OCI-LY3 (cell line): ENCODE results near the gene ZNF606.

Source experiments
- H2AFZ ChIP-seq: fragments of 200-600, 300-600 bp; shearing (Covaris generic); 2 replicates; pipeline ENCODE4 v1.6.0; 2014; ENCODE audit warnings: antibody characterized with exemption, low read depth, low read length
- H3K27ac ChIP-seq: fragments of 200-600, 300-600 bp; sonication (generic); 2 replicates; pipeline ENCODE4 v1.5.1; 2014; ENCODE audit warnings: mild to moderate bottlenecking, low read length, moderate library complexity, mixed read lengths
- H3K27me3 ChIP-seq: fragments of 200-600, 300-600 bp; sonication (generic); 2 replicates; pipeline ENCODE4 v1.6.1; 2014; ENCODE audit warnings: low read depth, low read length, mixed read lengths
- H3K36me3 ChIP-seq: fragments of 200-600, 300-600 bp; sonication (generic); replicated peaks from 2 replicates; pipeline ENCODE3; 2014; ENCODE audit warnings: low read depth, low read length, mixed read lengths
- H3K4me1 ChIP-seq: fragments of 300-600, 200-600 bp; sonication (generic); 2 replicates; pipeline ENCODE4 v1.6.1; 2014; ENCODE audit warnings: low read length, mixed read lengths
- H3K4me2 ChIP-seq: fragments of 200-600, 300-600 bp; sonication (generic); 2 replicates; pipeline ENCODE4 v1.6.1; 2014; ENCODE audit warnings: low read length, mixed read lengths
- H3K4me3 ChIP-seq: fragments of 300-600, 200-600 bp; sonication (generic); 2 replicates; pipeline ENCODE4 v1.5.1; 2014; ENCODE audit warnings: antibody characterized with exemption, mild to moderate bottlenecking, low read length, moderate library complexity
- H3K79me2 ChIP-seq: fragments of 300-600, 200-600 bp; shearing (Covaris generic); 2 replicates; pipeline ENCODE4 v1.6.1; 2014; ENCODE audit warnings: mild to moderate bottlenecking, low read length, mixed read lengths
- H3K9ac ChIP-seq: fragments of 300-600, 200-600 bp; shearing (Covaris generic); 2 replicates; pipeline ENCODE4 v1.6.0; 2014; ENCODE audit warnings: mild to moderate bottlenecking, low read length, moderate library complexity
- H3K9me3 ChIP-seq: fragments of 200-600, 300-600 bp; shearing (Covaris generic); 2 replicates; pipeline ENCODE4 v1.6.1; 2014; ENCODE audit warnings: low read length, mixed read lengths; ENCODE audit not compliant: insufficient read depth
- H4K20me1 ChIP-seq: fragments of 200-600, 300-600 bp; sonication (generic); 2 replicates; pipeline ENCODE4 v1.6.1; 2016; ENCODE audit warnings: low read length, mixed read lengths; ENCODE audit not compliant: insufficient read depth
- CTCF ChIP-seq: fragments of 200-600, 300-600 bp; sonication (generic); IDR thresholded peaks from 2 replicates; pipeline ENCODE4 v1.5.1; 2014; ENCODE audit warnings: antibody characterized with exemption, low read length, low read depth
- EZH2phosphoT487 ChIP-seq: fragments of 200-600 bp; shearing (Covaris generic); IDR thresholded peaks from 2 replicates; pipeline ENCODE4 v1.6.1; 2018; ENCODE audit warnings: antibody characterized with exemption, mixed run types, low read depth

The ZNF606 gene

GRCh38 chr19:58034477-58034793 is 31.8 kb upstream of the ZNF606 start:
- Histone ChIP-seq H3K4me2 (no peak overlapping the region), H2AFZ (no peak overlapping the region), H3K27me3 (no peaks in the 10 kb centered on the region), H3K9me3 (0 out of 2 replicates have a peak, but pooled peaks cover 9% of the 10 kb centered on the region), H3K4me3 (no peak overlapping the region), H3K4me1 (no peaks in the 10 kb centered on the region), H3K27ac (no peak overlapping the region), H3K9ac (no peak overlapping the region), H3K36me3 (no peaks in the 10 kb centered on the region), H4K20me1 (no peaks in the 10 kb centered on the region), H3K79me2 (no peaks in the 10 kb centered on the region)
- TF ChIP-seq EZH2phosphoT487, result no peak
- TF ChIP-seq CTCF, result no peak

- Histone ChIP-seq H3K4me2 (no peak within 1 kb of the TSS), H3K36me3 (no peaks in the 10 kb centered on the region), H3K27ac (no peak within 1 kb of the TSS), H3K4me3 (no peak within 1 kb of the TSS), H4K20me1 (no peaks in the 10 kb centered on the region), H3K27me3 (no peaks in the 10 kb centered on the region), H3K4me1 (no peaks in the 10 kb centered on the region), H2AFZ (no peak within 1 kb of the TSS), H3K79me2 (no peaks in the 10 kb centered on the region), H3K9ac (no peak within 1 kb of the TSS), H3K9me3 (0 out of 2 replicates have a peak, but pooled peaks cover 9% of the 10 kb centered on the region)
- no peak for TF ChIP-seq EZH2phosphoT487
- TF ChIP-seq CTCF, result no peak
Observed at GRCh38 chr19:58033741-58034476, 31.3 kb upstream of the ZNF606 start, which contains the start of gene ZSCAN1. Gene ZSCAN1 (plus strand): TSS chr19:58034025. CDS start chr19:58037837, 3,812 bp downstream.

DNA sequence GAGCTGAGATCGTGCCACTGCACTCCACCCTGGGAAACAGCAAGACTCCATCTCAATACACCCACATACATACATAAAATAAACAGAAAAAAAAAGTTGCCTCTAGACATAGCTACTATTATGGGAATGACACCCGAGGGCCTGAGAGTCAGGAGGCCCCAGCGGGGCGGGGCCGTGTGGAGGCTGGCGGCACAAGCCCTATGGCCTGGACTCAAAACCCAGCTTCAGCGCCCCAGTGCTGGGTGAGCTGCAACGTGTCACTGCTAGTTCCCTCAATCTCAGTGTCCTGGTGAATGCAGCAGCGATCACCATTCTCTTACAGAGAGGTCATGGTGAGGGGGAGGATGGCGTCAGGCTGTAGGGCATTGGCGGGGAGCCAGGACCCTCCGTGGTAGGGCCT is 22.0 kb upstream of the ZNF606 start:
- Histone ChIP-seq H3K27me3 (no peaks in the 10 kb centered on the region), H3K79me2 (no peaks in the 10 kb centered on the region), H3K4me2 (no peak overlapping the region), H2AFZ (no peak overlapping the region), H4K20me1 (no peaks in the 10 kb centered on the region), H3K9me3 (peaks cover 9% of the 10 kb centered on the region; the same call in 1 of the 2 replicates), H3K9ac (no peak overlapping the region), H3K4me3 (no peak overlapping the region), H3K4me1 (no peaks in the 10 kb centered on the region), H3K36me3 (no peaks in the 10 kb centered on the region), H3K27ac (no peak overlapping the region)
- no peak for TF ChIP-seq EZH2phosphoT487
- TF ChIP-seq CTCF, result no peak

DNA sequence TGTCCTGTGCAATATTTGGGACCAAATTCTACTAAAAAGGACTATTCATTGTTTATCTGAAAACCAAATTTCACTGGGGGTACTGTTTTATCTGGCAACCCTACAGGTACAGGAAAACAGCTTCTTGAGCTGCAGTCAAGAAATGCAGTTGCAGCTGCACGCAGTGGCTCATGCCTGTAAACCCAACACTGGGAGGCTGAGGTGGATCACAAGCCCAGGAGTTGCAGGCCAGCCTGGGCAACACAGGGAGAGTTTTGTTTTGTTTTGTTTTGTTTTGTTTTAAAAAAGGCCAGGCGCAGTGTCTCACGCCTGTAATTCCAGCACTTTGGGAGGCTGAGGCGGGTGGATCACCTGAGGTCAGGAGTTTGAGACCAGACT is 19.7 kb upstream of the ZNF606 start:
- TF ChIP-seq CTCF (no peak), EZH2phosphoT487 (no peak)
- H3K9me3 ChIP-seq, result peaks cover 9% of the 10 kb centered on the region; the same call in 1 of the 2 replicates
- no peak overlapping the region for H3K4me3 ChIP-seq
- H3K27ac ChIP-seq, result no peak overlapping the region
- no peak overlapping the region for H3K9ac ChIP-seq
- H4K20me1 ChIP-seq, result no peaks in the 10 kb centered on the region
- no peak overlapping the region for H3K4me2 ChIP-seq
- H3K4me1 ChIP-seq, result no peaks in the 10 kb centered on the region
- no peak overlapping the region for H2AFZ ChIP-seq
- H3K36me3 ChIP-seq, result no peaks in the 10 kb centered on the region
- no peaks in the 10 kb centered on the region for H3K79me2 ChIP-seq
- H3K27me3 ChIP-seq, result no peaks in the 10 kb centered on the region
